ENCODE data around the gene SYNE4. TPM values are rescaled to one million over a fixed set of nuclear protein-coding genes. Genes with fewer than 3 reads are reported as not detected.

SYNE4 gene
- total and polyA plus RNA-seq, 2 of the 13 experiments (the other 11 are each of a cell fraction or from before 2014, with no cell fraction given): 13.7 to 23.0 TPM

DNA sequence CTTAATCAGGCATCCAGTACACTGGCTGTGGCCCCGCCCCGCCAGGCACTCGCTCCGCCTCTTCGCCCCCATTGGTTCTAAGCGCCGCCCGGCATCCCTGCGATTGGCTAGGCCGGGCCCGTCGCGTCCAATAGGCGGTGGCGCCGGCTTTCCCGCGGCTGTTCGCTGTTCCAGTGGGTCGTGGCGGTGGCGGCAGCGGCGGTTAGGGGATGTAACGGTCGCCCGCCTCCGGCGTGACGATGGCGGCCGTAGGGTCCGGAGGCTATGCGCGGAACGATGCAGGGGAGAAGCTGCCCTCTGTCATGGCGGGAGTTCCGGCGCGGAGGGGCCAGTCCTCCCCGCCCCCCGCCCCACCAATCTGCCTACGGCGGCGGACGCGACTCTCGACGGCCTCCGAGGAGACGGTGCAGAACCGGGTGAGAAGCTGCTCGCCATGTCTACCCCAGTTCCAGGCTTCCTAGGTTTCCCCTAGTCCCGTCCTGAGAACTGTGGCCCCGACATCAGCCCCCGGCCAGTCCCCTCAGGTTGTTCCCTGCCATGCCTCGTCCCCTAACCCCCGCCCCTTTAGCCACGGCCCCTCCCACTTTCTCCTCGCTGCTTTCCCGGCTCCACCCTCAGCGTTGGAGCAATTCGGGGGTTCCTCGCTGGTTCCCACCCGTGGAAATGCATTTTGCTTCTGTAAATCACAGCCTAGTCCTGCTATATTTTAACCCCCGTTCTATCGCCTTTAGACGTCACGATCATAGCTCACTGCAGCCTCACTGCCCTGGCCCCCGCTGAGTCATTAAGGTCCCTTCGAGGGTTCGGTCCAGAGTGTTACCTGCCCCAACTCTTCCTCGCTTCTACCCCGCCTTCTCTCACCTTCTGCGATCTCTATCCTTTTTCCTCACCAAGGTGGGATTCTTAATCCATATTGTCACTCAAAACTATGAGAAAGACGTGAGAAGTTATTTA is 46.4 kb upstream of the SYNE4 start, which contains the start of gene WDR62 (continued):
- TF ChIP-seq MAZ (IDR thresholded peaks at IDR 0.05; ENCODE audit: borderline replicate concordance, low read depth, low read length) (0 out of 2 replicates have a peak, but pooled peaks have one; percentile 6), MAZ (CRISPR knock-in tag; IDR thresholded peaks at IDR 0.05; ENCODE audit: low read depth) (no peak), ZSCAN9 (CRISPR knock-in tag; IDR thresholded peaks at IDR 0.05; ENCODE audit: borderline replicate concordance) (no peak), ZNF138 (CRISPR knock-in tag; IDR thresholded peaks at IDR 0.05; ENCODE audit: low read depth) (0 out of 2 replicates have a peak, but pooled peaks have one; percentile 6), DR1 (CRISPR knock-in tag; IDR thresholded peaks at IDR 0.05) (no peak; the same call in 1 of the 2 replicates), SP4 (CRISPR knock-in tag; IDR thresholded peaks at IDR 0.05) (peak; percentile 84), TBX2 (CRISPR knock-in tag; IDR thresholded peaks at IDR 0.05; ENCODE audit: borderline replicate concordance) (no peak), PITX1 (CRISPR knock-in tag; IDR thresholded peaks at IDR 0.05) (no peak), ZNF143 (CRISPR knock-in tag; IDR thresholded peaks at IDR 0.05) (no peak), ZFP36 (IDR thresholded peaks at IDR 0.05; ENCODE audit: borderline replicate concordance, low read depth, low read length, partially characterized antibody) (no peak), MED13 (CRISPR knock-in tag; IDR thresholded peaks at IDR 0.05) (peak; percentile 48; the same call in 1 of the 2 replicates), HOXA5 (CRISPR knock-in tag; IDR thresholded peaks at IDR 0.05) (peak; percentile 71), MAF1 (CRISPR knock-in tag; IDR thresholded peaks at IDR 0.05; ENCODE audit: borderline replicate concordance) (no peak), JUNB (CRISPR knock-in tag; IDR thresholded peaks at IDR 0.05; ENCODE audit: borderline replicate concordance) (peak; percentile 57; the same call in 1 of the 2 replicates), SIX1 (CRISPR knock-in tag; IDR thresholded peaks at IDR 0.05; ENCODE audit: borderline replicate concordance) (no peak)
- TF ChIP-seq, protein P1, sequence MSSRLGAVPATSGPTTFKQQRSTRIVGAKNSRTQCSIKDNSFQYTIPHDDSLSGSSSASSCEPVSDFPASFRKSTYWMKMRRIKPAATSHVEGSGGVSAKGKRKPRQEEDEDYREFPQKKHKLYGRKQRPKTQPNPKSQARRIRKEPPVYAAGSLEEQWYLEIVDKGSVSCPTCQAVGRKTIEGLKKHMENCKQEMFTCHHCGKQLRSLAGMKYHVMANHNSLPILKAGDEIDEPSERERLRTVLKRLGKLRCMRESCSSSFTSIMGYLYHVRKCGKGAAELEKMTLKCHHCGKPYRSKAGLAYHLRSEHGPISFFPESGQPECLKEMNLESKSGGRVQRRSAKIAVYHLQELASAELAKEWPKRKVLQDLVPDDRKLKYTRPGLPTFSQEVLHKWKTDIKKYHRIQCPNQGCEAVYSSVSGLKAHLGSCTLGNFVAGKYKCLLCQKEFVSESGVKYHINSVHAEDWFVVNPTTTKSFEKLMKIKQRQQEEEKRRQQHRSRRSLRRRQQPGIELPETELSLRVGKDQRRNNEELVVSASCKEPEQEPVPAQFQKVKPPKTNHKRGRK (CRISPR knock-in tag; IDR thresholded peaks at IDR 0.05): no peak
- TF ChIP-seq, protein P2, sequence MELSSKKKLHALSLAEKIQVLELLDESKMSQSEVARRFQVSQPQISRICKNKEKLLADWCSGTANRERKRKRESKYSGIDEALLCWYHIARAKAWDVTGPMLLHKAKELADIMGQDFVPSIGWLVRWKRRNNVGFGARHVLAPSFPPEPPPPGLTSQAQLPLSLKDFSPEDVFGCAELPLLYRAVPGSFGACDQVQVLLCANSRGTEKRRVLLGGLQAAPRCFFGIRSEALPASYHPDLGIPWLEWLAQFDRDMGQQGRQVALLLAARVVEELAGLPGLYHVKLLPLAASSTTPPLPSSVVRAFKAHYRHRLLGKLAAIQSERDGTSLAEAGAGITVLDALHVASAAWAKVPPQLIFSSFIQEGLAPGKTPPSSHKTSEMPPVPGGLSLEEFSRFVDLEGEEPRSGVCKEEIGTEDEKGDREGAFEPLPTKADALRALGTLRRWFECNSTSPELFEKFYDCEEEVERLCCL (CRISPR knock-in tag; IDR thresholded peaks at IDR 0.05; ENCODE audit: borderline replicate concordance): no peak
- TF ChIP-seq, protein P3, sequence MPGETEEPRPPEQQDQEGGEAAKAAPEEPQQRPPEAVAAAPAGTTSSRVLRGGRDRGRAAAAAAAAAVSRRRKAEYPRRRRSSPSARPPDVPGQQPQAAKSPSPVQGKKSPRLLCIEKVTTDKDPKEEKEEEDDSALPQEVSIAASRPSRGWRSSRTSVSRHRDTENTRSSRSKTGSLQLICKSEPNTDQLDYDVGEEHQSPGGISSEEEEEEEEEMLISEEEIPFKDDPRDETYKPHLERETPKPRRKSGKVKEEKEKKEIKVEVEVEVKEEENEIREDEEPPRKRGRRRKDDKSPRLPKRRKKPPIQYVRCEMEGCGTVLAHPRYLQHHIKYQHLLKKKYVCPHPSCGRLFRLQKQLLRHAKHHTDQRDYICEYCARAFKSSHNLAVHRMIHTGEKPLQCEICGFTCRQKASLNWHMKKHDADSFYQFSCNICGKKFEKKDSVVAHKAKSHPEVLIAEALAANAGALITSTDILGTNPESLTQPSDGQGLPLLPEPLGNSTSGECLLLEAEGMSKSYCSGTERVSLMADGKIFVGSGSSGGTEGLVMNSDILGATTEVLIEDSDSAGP (CRISPR knock-in tag; IDR thresholded peaks at IDR 0.05; ENCODE audit: borderline replicate concordance): peak; percentile 51; the same call in 1 of the 2 replicates
- TF ChIP-seq, protein P4, sequence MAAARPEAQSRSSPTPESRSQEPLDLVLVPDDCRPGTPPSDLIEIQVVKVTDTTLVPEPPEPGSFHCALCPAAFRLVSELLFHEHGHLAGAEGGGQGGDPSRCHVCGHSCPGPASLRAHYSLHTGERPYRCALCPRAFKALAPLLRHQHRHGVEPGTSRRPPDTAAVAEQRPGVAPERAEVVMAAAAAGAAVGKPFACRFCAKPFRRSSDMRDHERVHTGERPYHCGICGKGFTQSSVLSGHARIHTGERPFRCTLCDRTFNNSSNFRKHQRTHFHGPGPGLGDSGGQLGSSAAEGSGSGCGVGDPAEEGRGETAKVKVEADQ (CRISPR knock-in tag; IDR thresholded peaks at IDR 0.05; ENCODE audit: borderline replicate concordance): peak; percentile 0; the same call in 1 of the 2 replicates
- TF ChIP-seq, protein P5, sequence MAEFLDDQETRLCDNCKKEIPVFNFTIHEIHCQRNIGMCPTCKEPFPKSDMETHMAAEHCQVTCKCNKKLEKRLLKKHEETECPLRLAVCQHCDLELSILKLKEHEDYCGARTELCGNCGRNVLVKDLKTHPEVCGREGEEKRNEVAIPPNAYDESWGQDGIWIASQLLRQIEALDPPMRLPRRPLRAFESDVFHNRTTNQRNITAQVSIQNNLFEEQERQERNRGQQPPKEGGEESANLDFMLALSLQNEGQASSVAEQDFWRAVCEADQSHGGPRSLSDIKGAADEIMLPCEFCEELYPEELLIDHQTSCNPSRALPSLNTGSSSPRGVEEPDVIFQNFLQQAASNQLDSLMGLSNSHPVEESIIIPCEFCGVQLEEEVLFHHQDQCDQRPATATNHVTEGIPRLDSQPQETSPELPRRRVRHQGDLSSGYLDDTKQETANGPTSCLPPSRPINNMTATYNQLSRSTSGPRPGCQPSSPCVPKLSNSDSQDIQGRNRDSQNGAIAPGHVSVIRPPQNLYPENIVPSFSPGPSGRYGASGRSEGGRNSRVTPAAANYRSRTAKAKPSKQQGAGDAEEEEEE (CRISPR knock-in tag; IDR thresholded peaks at IDR 0.05; ENCODE audit: borderline replicate concordance): no peak

Measured in HepG2 (cell line).